NK-92 treated with Interleukin-12 subunit alpha and Interleukin-12 subunit beta, amount 100 ng/mL, for 24 hours (cell line): ENCODE data around the gene CPD.
"Not testable (repeated sequence)": the region's sequence is repeated elsewhere in the genome, so short reads cannot be mapped to it uniquely, and the experiment has no call there.

Experiments used
- DNase-seq: peaks from one replicate; lab custom pipeline; 2025; lab: John Stamatoyannopoulos, UW

CPD gene

DNA sequence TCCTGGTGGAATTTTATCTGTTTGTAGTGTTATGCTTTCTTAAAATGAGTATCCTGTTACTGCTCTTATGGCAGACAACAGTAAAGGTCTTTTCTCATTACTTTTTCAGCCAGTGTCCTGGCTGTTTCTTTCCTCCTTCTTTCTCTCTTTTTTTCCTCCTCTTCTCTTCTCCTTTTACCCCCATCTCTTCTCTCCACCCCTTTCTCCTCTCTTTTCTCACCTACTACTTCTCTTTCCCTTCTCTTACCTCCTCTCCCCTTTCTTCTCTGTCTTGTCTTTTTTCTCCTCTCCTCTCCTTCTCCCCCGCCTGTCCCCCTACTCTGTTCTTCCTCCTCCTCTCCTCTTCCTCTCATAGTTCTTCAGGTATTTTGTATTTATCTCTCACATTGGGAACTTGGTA is 48.9 kb downstream of the CPD start:
- DNase-seq, result no peak

DNA sequence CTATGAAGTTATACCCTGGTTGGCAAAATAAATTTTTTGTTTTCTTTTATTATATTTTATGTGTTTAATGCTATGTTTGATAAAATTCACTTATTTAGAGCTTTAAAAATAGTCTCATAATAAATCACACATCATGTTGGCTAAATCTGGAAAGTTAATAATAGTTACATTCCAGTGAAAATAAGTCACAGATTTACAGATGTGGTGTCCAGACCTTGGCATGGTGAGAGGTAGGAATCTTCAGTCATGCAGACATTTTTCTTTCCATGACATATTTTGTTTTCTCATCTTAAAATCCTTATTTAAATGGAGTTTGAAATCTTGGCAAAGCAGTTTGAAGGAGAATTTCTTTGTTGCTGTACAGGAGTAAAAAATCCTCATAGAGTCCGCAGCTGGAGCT is 50.4 kb downstream of the CPD start:
- no peak for DNase-seq

DNA sequence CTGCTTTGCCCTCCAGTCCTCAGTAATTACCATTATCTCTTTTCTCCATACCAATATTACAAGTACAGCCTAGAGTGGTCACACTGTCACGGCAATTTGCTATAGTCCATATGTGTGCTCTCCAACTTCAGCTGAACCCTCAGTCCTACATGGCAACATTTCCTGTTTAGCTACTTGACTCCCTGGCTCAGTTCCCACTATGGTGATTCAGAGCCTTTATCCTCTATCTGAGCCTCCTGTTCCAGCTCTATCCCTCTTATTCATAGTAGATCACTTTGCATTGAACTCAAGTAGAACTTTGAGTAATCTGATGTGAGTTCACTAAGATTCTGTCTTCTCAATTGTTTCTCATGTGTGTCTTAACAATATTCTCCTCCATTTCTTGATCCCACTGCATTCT is 54.8 kb downstream of the CPD start:
- DNase-seq, result no peak

DNA sequence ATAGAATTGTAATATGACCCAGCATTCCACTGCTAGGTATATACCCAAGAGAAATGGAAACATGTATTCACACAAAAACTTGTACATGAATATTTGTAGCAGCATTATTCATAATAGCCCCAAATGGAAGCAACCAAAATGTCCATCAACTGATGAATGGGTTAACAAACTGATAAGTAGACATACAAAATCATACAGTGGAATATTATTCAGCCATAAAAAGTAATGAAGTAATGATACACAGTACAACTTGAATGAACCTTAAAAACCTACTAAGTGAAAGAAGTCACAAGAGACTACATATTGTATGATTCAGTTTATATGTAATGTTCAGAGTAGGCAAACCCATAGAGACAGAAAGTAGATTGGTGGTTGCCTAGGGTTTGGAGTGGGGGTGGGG is 58.0 kb downstream of the CPD start:
- DNase-seq, result no peak

DNA sequence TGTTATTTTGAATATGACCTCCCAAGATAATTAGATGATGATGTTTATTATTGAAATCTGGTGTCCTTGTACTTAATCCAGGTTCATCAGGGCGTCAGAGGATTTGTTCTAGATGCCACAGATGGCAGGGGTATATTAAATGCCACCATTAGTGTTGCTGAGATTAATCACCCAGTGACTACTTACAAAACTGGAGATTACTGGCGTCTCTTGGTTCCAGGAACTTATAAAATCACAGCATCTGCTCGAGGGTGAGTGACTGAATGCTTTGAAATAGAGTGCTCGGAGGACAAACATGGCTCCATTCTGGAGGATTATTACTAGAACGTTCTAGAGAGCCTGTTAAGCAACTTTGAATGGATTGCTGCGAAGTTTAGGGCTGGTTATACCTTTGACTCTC is 65.0 kb downstream of the CPD start:
- no peak for DNase-seq

DNA sequence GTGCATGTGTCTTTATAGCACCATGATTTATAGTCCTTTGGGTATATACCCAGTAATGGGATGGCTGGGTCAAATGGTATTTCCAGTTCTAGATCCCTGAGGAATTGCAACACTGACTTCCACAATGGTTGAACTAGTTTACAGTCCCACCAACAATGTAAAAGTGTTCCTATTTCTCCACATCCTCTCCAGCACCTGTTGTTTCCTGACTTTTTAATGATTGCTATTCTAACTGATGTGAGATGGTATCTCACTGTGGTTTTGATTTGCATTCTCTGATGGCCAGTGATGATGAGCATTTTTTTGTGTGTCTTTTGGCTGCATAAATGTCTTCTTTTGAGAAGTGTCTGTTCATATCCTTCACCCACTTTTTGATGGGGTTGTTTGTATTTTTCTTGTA is 67.9 kb downstream of the CPD start:
- not testable (repeated sequence) for DNase-seq

DNA sequence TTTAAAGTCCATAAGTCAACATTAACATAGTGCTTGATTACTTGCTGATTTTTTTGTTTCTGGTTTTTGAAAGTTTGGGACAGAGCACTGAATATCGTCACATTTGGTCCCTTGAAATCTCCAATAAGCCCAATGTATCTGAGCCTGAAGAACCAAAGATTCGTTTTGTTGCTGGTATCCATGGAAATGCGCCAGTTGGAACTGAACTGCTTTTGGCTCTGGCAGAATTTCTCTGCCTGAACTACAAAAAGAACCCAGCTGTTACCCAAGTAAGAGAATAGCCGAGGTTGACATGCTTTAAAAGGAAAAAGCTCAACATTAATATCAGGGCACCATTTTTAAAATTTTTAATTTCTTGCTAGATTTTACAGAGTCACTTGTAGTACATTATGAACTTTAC is 70.8 kb downstream of the CPD start:
- no peak for DNase-seq

DNA sequence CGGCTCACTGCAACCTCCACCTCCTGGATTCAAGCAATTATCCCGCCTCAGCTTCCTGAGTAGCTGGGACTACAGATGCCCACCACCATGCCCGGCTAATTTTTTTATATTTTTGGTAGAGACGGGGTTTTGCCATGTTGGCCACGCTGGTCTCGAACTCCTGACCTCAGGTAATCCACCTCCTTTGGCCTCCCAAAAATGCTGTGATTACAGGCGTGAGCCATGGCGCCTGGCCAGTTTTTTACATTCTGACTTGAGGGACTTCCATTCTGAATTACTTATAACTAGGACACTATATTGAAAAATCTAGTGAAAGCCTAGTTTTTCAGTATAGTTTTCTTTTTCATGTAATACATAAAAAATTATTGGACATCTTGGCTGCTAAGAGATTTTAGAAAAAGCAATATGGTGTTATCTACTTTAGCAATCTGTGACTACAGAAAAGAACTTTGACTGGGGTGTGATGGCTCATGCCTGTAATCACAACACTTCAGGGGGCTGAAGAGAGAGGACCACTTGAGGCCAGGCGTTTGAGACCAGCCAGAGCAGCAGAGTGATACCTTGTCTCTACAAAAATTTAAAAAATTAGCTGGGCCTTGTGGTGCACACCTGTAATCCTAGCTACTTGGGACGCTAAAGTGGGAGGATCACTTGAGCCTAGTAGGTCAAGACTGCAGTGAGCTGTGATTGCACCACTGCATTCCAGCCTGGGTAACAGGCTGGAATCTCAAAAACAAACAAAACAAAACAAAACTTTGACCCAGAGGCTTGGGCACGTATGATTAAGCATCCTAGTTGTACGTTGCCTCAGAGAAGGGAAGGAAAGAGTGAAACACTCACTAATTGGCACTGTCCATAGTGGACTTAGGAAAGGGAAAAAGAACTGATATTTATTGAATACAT is 71.6 kb downstream of the CPD start:
- no peak for DNase-seq

DNA sequence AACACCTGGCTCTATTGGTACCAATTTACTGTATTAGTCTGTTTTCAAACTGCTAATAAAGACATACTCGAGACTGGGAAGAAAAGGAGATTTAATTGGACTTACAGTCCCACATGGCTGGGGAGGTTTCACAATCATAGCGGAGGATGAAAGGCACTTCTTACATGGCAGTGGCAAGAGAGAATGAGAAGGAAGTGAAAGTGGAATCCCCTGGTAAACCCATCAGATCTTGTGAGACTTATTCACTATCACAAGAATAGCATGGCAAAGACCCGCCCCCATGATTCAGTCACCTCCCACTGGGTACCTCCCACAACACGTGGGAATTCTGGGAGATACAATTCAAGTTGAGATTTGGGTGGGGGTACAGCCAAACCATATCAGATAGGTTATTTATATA is 75.9 kb downstream of the CPD start:
- no peak for DNase-seq

DNA sequence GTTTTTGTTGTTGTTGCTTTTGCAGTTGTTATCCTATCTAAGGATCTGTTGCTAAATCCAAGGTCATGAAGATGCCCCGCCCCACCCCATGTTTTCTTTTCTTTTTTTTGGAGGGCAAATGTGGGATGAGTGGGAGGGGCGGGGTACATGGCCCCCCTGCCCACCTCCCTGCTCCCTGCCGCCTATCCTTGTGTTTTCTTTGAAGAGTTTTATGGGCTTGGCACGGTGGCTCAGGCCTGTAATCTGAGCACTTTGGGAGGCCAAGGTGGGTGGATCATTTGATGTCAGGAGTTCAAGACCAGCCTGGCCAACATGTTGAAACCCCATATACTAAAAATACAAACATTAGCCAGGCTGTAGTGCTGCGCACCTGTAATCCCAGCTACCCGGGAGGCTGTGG is 79.6 kb downstream of the CPD start:
- DNase-seq, result no peak

DNA sequence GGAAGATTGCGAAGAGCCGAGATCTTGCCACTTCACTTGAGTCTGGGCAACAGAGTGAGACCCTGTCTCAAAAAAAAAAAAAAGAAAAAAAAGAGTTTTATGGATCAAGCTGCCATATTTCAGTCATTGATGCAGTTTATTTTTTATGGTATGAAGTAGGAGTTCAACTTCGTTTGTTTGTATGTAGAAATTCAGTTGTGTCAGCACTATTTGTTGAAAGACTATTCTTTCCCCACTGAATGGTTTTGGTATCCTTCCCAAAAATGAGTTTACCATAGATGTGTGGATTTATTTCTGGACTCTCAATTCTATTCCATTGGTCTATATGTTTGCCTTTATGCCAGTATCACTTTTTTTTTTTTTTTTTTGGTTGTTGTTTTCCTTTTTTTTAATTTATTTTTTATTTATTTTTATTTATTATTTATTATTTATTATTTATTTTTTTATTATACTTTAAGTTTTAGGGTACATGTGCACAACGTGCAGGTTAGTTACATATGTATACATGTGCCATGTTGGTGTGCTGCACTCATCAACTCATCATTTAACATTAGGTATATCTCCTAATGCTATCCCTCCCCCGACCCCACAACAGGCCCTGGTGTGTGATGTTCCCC is 80.2 kb downstream of the CPD start:
- not testable (repeated sequence) for DNase-seq

DNA sequence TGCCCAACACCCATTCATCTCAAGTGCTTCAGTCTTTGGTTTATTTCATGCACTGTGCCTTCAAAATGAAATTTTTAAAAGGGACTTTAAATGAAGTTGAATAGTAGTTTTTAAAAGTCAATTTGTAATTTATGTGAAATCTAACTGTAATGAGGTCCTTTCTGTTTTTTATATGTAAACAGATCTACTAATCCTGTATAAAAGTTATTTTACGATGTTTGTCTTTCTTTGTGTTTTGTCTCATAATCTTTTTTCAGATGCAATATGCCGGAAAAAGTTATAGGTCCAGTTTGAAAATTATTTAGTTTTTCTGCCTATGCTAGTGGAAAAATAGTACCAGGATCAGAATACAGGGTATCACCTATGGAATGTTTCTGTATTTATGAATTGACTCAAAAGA is 89.7 kb downstream of the CPD start:
- DNase-seq, result no peak

DNA sequence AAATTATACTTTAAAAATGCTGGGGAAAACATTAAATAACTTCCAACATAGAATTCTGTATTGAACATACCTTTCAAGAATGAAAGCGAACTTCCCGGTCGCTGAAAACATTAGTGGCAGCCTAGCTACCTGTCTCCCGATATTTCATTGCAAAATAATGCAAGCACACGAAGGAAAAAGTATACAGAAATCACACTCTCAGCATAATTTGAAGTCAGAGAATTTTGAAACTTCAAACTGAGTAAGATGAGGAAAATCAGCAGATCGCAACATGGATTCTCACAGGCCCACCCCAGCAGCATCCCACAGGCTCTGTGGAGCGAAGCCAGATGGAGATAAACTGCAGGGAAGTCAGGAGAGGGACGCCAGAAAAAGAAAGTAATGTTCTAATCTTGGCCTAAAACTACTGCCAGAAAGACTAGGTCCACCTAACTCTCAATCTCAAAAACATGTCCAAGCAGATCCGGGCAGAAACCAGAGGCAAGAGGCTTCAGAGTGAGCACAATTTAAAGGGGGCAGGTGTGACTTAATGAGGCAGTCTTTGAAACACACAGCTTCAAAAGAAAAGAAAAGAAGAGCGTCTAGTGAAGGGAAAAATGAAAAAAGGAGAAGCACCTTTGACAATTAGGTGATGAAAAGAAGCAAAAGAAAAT is 93.6 kb downstream of the CPD start:
- no peak for DNase-seq

DNA sequence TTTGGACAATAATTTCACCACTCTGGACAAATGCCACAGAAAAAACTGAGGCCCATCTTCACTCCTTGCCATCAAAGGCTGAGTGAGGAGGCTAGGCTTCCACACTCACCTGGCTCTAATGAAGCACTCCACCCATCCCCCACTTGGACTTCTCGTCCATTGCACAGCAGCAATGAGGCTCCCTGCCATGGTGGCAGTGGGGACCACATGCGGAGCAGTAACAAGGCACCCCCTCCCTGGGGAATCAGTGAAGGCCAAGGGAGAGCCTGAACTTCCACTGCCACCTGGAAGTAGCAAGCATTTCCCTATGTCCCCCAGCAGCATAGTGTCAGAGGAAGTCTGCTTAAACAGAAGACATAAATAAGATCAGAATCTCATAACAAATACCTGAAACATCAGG is 96.5 kb downstream of the CPD start:
- DNase-seq, result no peak

DNA sequence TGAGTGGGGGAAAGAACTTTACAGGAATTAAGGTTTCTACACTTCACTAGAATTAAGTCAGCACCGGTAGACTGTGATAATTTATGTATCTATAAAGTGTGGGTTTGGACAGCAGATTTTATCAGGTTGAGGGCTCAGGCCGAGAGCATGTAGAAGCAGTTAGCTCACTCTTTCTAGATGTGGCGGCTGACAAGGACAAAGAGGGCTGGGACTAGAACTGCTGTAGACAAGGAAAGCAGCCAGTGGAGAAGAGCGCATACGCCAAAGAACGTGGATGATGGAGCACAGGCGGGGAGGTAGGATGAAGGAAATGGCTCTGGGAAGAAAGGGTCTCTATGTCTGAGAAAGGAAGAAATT is 98.0 kb downstream of the CPD start:
- no peak for DNase-seq

DNA sequence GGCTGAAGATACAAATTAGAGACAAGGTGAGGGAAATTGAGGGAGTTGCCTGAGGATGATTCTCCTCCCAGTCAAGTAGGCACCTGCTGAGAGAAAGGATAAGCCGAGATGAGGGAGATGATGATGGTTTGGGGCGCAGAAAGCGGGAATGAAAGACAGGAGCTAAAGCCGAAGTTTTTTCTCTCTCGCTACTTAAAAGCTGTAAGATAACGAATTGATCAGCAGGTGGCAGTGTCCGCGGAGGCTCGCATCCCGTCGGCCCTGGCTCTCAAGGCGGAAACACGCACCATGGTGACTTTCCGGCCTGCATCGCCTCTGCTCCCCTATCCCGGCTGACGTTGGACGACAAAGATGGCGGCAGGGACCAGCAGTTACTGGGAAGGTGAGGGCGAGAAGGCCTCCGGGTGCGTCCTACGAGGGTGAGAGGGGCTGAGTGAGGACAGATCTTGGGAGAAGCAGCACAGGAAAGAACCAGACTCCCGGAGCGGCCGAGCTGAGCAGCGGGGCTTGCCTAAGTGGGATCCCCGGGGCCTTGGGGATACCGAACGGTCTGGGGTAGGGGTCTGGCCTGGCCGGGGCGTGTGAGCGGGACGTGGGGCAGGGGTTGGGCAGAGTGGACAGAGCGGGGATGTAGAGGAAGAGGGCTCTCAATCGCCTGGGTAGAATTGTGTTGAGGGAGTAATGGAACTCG is 98.5 kb downstream of the CPD start, which contains the start of gene GOSR1:
TSS of gene GOSR1 (plus strand) at position 326 of the 691 bp plus-strand sequence. CDS start at position 352, 26 bp downstream.
- peak; percentile 86 for DNase-seq

DNA sequence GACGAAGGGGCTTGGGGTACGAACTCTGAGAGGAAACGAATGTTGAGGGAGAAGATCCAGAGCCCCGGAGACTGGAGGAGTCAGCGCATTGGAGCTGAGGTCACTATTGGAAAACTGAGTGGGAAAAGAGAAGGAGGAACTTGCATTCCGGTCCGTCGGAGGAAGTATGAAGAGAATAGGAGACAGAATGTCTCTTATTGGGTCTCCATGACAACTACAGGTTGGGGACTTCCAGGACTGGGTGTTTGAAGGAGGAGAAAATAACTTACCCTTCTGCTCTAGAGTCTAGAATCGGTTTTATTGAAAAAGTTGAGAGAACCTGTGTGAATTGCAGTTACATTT is 99.0 kb downstream of the CPD start:
- no peak for DNase-seq

DNA sequence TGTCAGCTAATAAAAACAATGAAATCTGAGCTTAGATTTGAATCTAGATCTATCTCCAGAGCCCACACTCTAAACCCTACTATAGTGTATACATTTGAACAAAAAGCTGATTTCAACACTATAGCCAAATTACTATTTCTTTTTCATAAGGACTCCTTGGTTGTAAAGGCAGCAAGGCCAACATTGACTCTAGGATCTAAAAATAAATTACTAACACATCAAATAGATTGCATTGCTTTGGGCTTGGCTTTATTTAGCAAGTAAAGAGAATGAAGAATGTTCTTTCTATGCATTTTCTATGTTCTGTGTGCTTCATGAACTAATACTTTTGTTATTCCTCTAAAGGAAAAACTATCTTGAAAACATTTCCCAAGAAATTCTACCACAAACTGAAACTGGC is 103.8 kb downstream of the CPD start:
- no peak for DNase-seq

DNA sequence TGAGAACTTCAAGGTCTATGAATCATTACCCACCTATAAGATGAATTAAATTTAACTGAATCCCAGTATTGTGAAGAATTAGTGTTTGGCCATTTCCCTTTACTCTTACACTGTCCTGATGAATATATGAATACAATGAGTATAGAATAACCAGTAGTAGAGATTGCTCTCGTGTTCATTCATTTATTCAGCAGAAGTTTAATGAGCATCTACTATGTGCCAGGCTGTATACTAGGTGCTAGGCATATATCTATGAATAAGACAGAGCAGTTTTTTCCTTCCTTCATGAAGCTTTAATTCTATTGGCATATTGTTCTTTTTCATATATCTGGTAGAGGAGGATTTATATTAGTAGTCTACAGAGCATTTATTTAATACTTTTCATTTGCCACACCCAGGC is 104.4 kb downstream of the CPD start:
- no peak for DNase-seq

DNA sequence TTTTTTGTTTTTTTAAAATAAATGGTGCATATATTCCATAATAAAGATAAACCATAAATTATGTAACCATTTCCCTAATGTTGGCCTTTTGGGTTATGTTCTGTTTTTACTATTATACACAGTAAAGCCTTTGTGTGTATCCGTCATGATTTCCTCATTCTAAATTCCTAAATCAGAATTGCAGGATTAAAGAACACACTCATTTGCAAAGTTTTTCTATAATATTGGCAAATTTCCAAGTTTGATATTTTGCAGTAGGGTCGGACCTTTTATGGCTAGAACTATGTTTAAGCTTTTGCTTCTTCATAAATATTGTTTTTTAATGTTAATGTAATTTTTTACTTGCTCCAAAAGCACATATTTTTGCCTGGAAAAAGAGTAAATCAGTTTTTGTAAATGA is 115.1 kb downstream of the CPD start:
- no peak for DNase-seq

DNA sequence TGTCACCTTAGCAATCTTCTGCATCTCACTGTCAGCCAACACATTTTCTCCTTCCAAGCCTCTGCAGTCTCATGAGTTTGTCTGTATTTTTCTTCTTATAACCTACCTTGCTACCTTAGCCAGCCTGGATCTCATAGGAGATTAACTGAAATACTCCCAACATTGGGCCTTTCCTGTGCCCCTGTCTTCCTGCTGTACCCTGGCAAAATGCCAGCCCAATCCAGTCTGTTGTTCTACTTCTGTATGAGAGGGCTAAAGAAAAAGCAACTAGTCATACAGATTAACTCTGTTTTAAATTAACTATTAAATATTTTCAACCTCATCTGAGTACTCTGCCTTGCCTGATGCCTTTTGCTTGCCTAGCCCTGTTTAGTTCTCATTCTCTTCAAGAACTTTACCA is 116.9 kb downstream of the CPD start:
- no peak for DNase-seq

DNA sequence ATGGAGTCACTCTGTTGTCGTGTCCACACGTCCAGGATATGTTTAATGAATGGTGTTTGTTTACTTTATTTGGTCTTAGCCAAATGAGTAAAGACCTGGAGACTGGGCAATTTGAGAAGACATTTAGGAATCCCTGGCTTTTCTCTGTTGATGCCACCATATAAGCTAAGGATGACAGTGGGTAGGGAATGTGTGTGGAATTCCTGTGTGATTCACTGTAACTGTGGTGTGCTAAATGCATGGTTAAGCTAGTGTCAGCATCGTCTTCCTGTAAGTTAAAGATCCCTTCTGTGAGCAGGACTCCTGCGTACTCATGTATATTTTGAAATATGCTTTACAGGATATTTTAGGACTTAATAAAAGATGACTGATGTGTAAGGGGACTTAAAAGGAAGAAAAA is 124.8 kb downstream of the CPD start:
- no peak for DNase-seq
